ENCODE measurements around the gene WDHD1. TPM values are rescaled to one million over a fixed set of nuclear protein-coding genes. Genes with fewer than 3 reads are reported as not detected.

The WDHD1 gene
- polyA plus RNA-seq, 3 donors, result 0.19 to 0.37 (median 0.30) TPM

DNA sequence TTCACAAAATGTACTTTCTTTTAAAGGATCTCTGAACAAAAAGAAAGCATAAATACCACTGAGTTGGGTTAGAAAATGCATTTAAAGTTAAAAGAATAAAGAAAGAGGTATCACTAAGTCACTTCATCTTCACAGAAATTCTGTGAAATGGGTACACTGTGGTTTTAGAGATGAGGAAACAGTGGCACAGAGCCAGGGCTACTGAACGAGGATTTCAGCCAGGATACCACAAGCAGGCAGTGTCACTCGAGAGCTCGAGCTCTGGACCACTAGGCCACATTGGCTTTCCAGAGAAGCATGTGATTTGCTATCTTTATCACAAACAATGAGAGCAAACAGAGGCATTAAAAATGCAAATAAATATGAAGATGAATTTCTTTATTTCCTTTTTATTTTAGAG lies 51.0 kb downstream of the WDHD1 start:
- Mint-ChIP-seq H3K4me1 (peaks cover 7% of the 10 kb centered on the region), H3K27me3 (ENCODE audit: low read depth in 3 of 3) (peaks cover 0 to 2% (median 0%) of the 10 kb centered on the region in 3 donors), H3K9me3 (peaks cover 0 to 2% (median 0%) of the 10 kb centered on the region in 7 donors), H3K27ac (no peak overlapping the region), H3K36me3 (peaks cover 16 to 37% of the 10 kb centered on the region in 2 donors), H3K4me3 (no peak overlapping the region)
- H3K4me2 ChIP-seq (replicated peaks; ENCODE audit: extremely low read depth, low read length, poor library complexity, severe bottlenecking), result no peak overlapping the region
- no peaks in the 10 kb centered on the region for H4K20me1 ChIP-seq (ENCODE audit: insufficient read depth, low read length)
- no peak overlapping the region for H3K27ac ChIP-seq (ENCODE audit: low read depth in 1 of 2, low read length in 2 of 2)
- 0% methylated on average over 1 of the region's 3 CpGs for WGBS (ENCODE audit: insufficient coverage)
- H3K4me1 ChIP-seq (ENCODE audit: control insufficient read depth in 1 of 2, insufficient read depth in 2 of 2, low read length in 2 of 2), result peaks cover 7 to 8% of the 10 kb centered on the region in 2 donors
- H3K79me2 ChIP-seq (ENCODE audit: insufficient read depth, low read length), result no peaks in the 10 kb centered on the region
- H3K36me3 ChIP-seq (replicated peaks in 1 of 2; ENCODE audit: control insufficient read depth in 1 of 2, insufficient read depth in 2 of 2, low read length in 2 of 2), result no peaks in the 10 kb centered on the region
- no peaks in the 10 kb centered on the region for H3K9me3 ChIP-seq (replicated peaks in 1 of 2; ENCODE audit: control insufficient read depth in 1 of 2, insufficient read depth in 1 of 2, low read length in 2 of 2)
- intact Hi-C loops (cut with micrococcal nuclease), result no loop called here
- DNase-seq, result no peak
- TF ChIP-seq CTCF (IDR thresholded peaks at IDR 0.05), result no peak
- no peak overlapping the region for H3K4me3 ChIP-seq (replicated peaks in 1 of 3; ENCODE audit: low read depth in 2 of 3, low read length in 3 of 3)
- no peak overlapping the region for H2AFZ ChIP-seq (ENCODE audit: insufficient read depth, low read depth, low read length, poor library complexity, severe bottlenecking)
- no peak overlapping the region for H3K9ac ChIP-seq (ENCODE audit: insufficient read depth, low read length, poor library complexity, severe bottlenecking)
- H3K27me3 ChIP-seq (ENCODE audit: control insufficient read depth in 2 of 2, insufficient read depth in 2 of 2, low read length in 2 of 2), result no peaks in the 10 kb centered on the region

DNA sequence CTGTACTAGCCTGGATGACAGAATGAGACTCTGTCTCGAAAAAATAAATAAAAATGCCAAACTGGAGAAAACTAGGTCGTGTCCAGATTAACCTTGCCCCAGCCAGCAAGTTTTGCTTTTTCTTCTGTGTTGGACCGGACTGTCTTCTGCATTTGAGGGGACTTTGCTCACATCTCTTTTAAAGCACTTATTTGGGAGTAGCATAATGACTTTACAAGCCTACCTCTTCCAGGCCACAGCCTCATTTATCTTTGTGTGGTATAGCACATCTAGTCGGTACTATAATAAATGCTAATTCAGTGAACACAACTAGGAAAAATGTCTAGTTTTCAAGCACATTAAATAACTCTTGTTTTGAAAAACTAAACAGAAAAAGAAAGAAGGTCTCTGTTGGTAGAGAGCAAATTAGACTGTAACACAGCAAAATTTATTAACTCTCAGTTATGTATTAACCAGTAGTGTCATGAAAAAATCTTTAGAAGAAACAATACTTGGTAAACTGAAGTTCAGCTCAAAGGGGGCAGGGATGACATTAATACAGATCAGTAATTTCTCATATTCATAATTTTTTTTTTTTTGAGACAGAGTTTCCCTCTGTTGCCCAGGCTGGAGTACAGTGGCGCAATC lies 52.0 kb downstream of the WDHD1 start:
- H3K4me3 ChIP-seq (replicated peaks in 1 of 3; ENCODE audit: low read depth in 2 of 3, low read length in 3 of 3), result no peak overlapping the region

More for the DNA sequence above, 52.0 kb downstream of the WDHD1 start:
- H3K27me3 Mint-ChIP-seq (ENCODE audit: low read depth in 3 of 3), result peaks cover 0 to 2% (median 0%) of the 10 kb centered on the region in 3 donors
- H2AFZ ChIP-seq (ENCODE audit: insufficient read depth, low read depth, low read length, poor library complexity, severe bottlenecking), result no peak overlapping the region
- no peak overlapping the region for H3K9ac ChIP-seq (ENCODE audit: insufficient read depth, low read length, poor library complexity, severe bottlenecking)
- H3K27ac ChIP-seq (ENCODE audit: low read depth in 1 of 2, low read length in 2 of 2), result no peak overlapping the region
- intact Hi-C loops (cut with micrococcal nuclease), result no loop called here
- DNase-seq, result no peak
- no peaks in the 10 kb centered on the region for H3K36me3 ChIP-seq (replicated peaks in 1 of 2; ENCODE audit: control insufficient read depth in 1 of 2, insufficient read depth in 2 of 2, low read length in 2 of 2)
- WGBS (ENCODE audit: insufficient coverage), result 100% methylated on average over 2 of the region's 5 CpGs
- H3K4me2 ChIP-seq (replicated peaks; ENCODE audit: extremely low read depth, low read length, poor library complexity, severe bottlenecking), result no peak overlapping the region
- no peak for TF ChIP-seq CTCF (IDR thresholded peaks at IDR 0.05)
- H3K4me1 Mint-ChIP-seq, result peaks cover 7% of the 10 kb centered on the region
- no peak overlapping the region for H3K4me3 Mint-ChIP-seq
- H3K4me1 ChIP-seq (ENCODE audit: control insufficient read depth in 1 of 2, insufficient read depth in 2 of 2, low read length in 2 of 2), result peaks cover 7 to 8% of the 10 kb centered on the region in 2 donors
- no peaks in the 10 kb centered on the region for H3K79me2 ChIP-seq (ENCODE audit: insufficient read depth, low read length)
- H4K20me1 ChIP-seq (ENCODE audit: insufficient read depth, low read length), result no peaks in the 10 kb centered on the region
- peaks cover 0 to 2% (median 0%) of the 10 kb centered on the region in 7 donors for H3K9me3 Mint-ChIP-seq
- peak overlapping the region in 1 of 7 donors; percentile 10 for H3K27ac Mint-ChIP-seq
- H3K9me3 ChIP-seq (replicated peaks in 1 of 2; ENCODE audit: control insufficient read depth in 1 of 2, insufficient read depth in 1 of 2, low read length in 2 of 2), result no peaks in the 10 kb centered on the region
- peaks cover 23 to 40% of the 10 kb centered on the region in 2 donors for H3K36me3 Mint-ChIP-seq
- H3K27me3 ChIP-seq (ENCODE audit: control insufficient read depth in 2 of 2, insufficient read depth in 2 of 2, low read length in 2 of 2), result no peaks in the 10 kb centered on the region
